ENCODE measurements around the gene GPRC5A.

The GPRC5A gene

GRCh38 chr12:12877781-12878455, 13.4 kb upstream of the GPRC5A start:
- no peak overlapping the region for H3K4me3 ChIP-seq (ENCODE audit: low read depth, low read length)
- TF ChIP-seq CTCF (IDR thresholded peaks at IDR 0.05; ENCODE audit: borderline replicate concordance, insufficient read depth, low read depth, low read length): no peak

DNA sequence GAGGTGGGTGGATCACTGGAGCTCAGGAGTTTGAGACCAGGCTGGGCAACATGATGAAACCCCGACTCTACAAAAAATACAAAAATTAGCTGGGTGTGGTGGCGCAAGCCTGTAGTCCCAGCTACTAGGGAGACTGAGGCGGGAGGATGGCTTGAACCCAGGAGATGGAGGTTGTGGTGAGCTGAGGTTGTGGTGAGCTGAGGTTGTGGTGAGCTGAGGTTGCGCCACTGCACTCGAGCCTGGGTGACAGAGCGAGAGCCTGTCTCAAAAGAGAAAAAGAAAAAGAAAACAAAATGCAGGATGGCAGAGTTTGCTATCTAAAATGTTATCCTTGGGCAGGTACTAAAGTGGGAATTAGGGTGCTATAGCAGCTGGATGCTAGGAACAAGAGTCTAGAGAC, 10.8 kb upstream of the GPRC5A start:
- no peak overlapping the region for H3K4me3 ChIP-seq (ENCODE audit: low read depth, low read length)
- no peak for TF ChIP-seq CTCF (IDR thresholded peaks at IDR 0.05; ENCODE audit: borderline replicate concordance, insufficient read depth, low read depth, low read length)

GRCh38 chr12:12881151-12881909, 10.0 kb upstream of the GPRC5A start:
- no peak overlapping the region for H3K4me3 ChIP-seq (ENCODE audit: low read depth, low read length)
- no peak for TF ChIP-seq CTCF (IDR thresholded peaks at IDR 0.05; ENCODE audit: borderline replicate concordance, insufficient read depth, low read depth, low read length)

- no peak for TF ChIP-seq CTCF (IDR thresholded peaks at IDR 0.05; ENCODE audit: borderline replicate concordance, insufficient read depth, low read depth, low read length)
- H3K4me3 ChIP-seq (ENCODE audit: low read depth, low read length): no peak overlapping the region
These were observed 9.1 kb upstream of the GPRC5A start for GRCh38 chr12:12882288-12882687.

GRCh38 chr12:12883369-12884001, 7.9 kb upstream of the GPRC5A start:
- H3K4me3 ChIP-seq (ENCODE audit: low read depth, low read length): no peak overlapping the region
- no peak for TF ChIP-seq CTCF (IDR thresholded peaks at IDR 0.05; ENCODE audit: borderline replicate concordance, insufficient read depth, low read depth, low read length)

- H3K4me3 ChIP-seq (ENCODE audit: low read depth, low read length): no peak overlapping the region
- TF ChIP-seq CTCF (IDR thresholded peaks at IDR 0.05; ENCODE audit: borderline replicate concordance, insufficient read depth, low read depth, low read length): no peak
These were observed 6.1 kb upstream of the GPRC5A start for GRCh38 chr12:12885096-12885792.
